22Rv1 (cell line): ENCODE measurements around the gene CCNL1.

Experiments used
- H3K27ac ChIP-seq: fragments of 450-650 bp; 2 replicates; pipeline ENCODE4 v1.5.1; 2017
- CTCF ChIP-seq: fragments of 450-650 bp; IDR thresholded peaks from 2 replicates; pipeline ENCODE4 v1.5.1; 2017; ENCODE audit warnings: mild to moderate bottlenecking
- ZFX ChIP-seq: fragments of 450-650 bp; IDR thresholded peaks from 2 replicates; pipeline ENCODE4 v1.6.1; 2017; ENCODE audit warnings: antibody characterized with exemption, borderline replicate concordance

Gene CCNL1

GRCh38 chr3:157151151-157151550, 8.8 kb downstream of the CCNL1 start:
- no peak overlapping the region for H3K27ac ChIP-seq
- TF ChIP-seq CTCF = no peak
- TF ChIP-seq ZFX = no peak

DNA sequence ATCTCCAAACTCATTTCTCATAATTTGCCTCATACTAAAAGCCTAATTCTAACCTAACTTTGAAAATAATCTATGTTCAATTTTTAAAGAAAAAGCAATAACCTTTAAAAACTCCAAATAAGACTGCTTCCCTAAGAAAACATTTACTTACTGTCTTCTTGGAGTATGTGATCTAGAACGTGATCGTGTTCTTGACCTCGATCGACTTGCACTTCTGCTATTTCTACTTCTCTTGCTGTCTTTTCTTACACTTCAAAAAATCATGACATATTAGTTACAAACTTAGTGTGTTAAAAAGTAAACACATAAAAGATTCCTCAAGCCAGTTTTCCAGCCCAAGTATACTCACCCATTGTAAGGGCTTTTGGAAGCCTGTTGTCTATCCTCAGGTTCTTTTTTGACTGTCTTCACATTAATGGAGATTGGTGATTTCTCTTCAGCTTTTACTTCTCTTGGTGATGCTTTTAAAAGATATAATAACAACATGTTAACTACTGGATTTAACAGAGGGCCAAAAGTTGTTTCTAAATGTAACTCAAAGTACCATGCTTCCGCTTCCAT, 10.7 kb downstream of the CCNL1 start:
- TF ChIP-seq CTCF (no peak), ZFX (no peak)
- no peak overlapping the region for H3K27ac ChIP-seq

GRCh38 chr3:157148196-157148889, 11.6 kb downstream of the CCNL1 start:
- TF ChIP-seq CTCF (no peak), ZFX (no peak)
- H3K27ac ChIP-seq = no peak overlapping the region

GRCh38 chr3:157147099-157147803, 12.7 kb downstream of the CCNL1 start:
- no peak overlapping the region for H3K27ac ChIP-seq

DNA sequence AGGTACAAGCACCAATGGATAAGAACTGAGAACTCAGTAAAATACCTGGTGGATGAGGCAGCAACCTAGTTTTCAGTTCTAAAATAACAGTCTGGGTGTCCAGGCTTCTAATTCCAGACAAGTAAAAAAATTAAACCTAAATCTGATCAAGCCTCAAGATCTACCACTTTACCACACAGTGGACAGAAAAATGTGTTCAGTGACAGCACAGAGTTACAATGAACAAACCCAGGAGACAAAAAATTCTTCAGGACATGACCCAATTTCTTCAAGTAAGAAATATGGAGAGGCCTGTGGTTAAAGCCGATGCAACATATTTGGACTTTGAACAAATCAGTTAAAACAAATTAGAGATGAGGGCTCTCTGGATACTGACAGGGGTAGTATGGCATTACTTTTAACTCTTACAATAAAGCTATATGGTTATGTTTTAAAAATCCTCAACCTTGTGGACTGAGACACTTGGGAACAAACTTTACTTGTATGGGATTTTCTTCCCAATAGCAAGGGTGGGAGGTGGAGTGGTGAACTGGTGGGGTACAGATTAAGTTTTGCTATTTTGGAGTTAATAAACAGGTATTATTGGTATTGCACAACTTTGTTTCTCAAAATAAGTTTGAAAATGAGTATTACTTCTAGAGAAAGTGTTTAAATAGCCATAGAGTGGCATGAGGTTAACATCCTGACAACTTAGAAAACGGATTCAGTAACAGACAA, 14.2 kb downstream of the CCNL1 start:
- no peak for TF ChIP-seq ZFX
- TF ChIP-seq CTCF = no peak
- no peak overlapping the region for H3K27ac ChIP-seq

More at GRCh38 chr3:157147099-157147803, 12.7 kb downstream of the CCNL1 start:
- TF ChIP-seq ZFX = no peak
- TF ChIP-seq CTCF = no peak

- H3K27ac ChIP-seq = no peak overlapping the region
- TF ChIP-seq ZFX (no peak), CTCF (no peak)
Observed at GRCh38 chr3:157142315-157142714, 17.6 kb downstream of the CCNL1 start.
